Testis (tissue), 3 donors: Measurements from ENCODE around the gene ACSF2. TPM values are rescaled to one million over a fixed set of nuclear protein-coding genes. Genes with fewer than 3 reads are reported as not detected.

Source experiments
- DNase-seq: peaks from one replicate; pipeline ENCODE4 v3.0.0-alpha.2; 2019
- H3K27ac ChIP-seq, 2 donors: fragments of 200-600 bp; sonication (generic); one replicate each; pipeline ENCODE4 v1.5.1; 2019
- H3K27me3 ChIP-seq: fragments of 200-600 bp; sonication (generic); one replicate; pipeline ENCODE4 v1.5.1; 2019
- H3K36me3 ChIP-seq: fragments of 200-600 bp; sonication (generic); one replicate; pipeline ENCODE4 v1.5.1; 2017; ENCODE audit warnings: low read depth; ENCODE audit errors: missing control alignments
- H3K4me1 ChIP-seq: fragments of 200-600 bp; sonication (generic); one replicate; pipeline ENCODE4 v1.5.1; 2019
- H3K4me3 ChIP-seq, 2 donors: fragments of 200-600 bp; sonication (generic); one replicate each; pipeline ENCODE4 v1.5.1; 2017 to 2019
- H3K9me3 ChIP-seq: fragments of 200-600 bp; sonication (generic); one replicate; pipeline ENCODE4 v1.5.1; 2017
- POLR2A ChIP-seq: fragments of 450-650 bp; IDR thresholded peaks from one replicate; pipeline ENCODE4 v1.6.1; 2017; ENCODE audit warnings: antibody characterized with exemption, mild to moderate bottlenecking, moderate library complexity
- WGBS, 2 donors: methylation state at CpG; one replicate each; pipeline ENCODE4 v1.1.5; 2018; 5-methylcytosine and 5-hydroxymethylcytosine counted together
- intact Hi-C: fragments of 100-400 bp; cut with DNase I; formaldehyde crosslinking; loops from one replicate; pipeline ENCODE4 v1.15.1; 2023; ENCODE audit warnings: low total_unique reads
- polyA plus RNA-seq: library from polyadenylated mRNA; stranded (reverse); fragments of 350-450 nt; fragmentation: Illumina TruSeq; extraction: RNeasy Lipid Tissue Mini Kit (QIAGEN cat#74804); gene quantifications from one replicate; pipeline ENCODE4 v1.2.3, GENCODE V29; 2014; ENCODE audit warnings: low read depth, low replicate concordance; ENCODE audit not compliant: insufficient read depth
- total RNA-seq, 2 donors: library from RNA; depleted of rRNA; stranded (reverse); fragments of >200 nt; gene quantifications; one replicate each; pipeline ENCODE4 v1.2.3, GENCODE V29; 2016
- TF ChIP-seq, protein P1 (sequence below), 3 experiments: fragments of 450-650 bp in 2 of 3; fragments of 200-600 bp in 1 of 3; sonication (generic) in 1 of 3; IDR thresholded peaks; one replicate each; pipeline ENCODE4 v1.5.1; 2016 to 2019; ENCODE audit warnings: antibody characterized with exemption in 3 of 3, mild to moderate bottlenecking in 2 of 3, moderate library complexity in 1 of 3

The ACSF2 gene
- total and polyA plus RNA-seq, 3 donors from 2014 or later, result 37.7 to 60.1 (median 39.4) TPM

DNA sequence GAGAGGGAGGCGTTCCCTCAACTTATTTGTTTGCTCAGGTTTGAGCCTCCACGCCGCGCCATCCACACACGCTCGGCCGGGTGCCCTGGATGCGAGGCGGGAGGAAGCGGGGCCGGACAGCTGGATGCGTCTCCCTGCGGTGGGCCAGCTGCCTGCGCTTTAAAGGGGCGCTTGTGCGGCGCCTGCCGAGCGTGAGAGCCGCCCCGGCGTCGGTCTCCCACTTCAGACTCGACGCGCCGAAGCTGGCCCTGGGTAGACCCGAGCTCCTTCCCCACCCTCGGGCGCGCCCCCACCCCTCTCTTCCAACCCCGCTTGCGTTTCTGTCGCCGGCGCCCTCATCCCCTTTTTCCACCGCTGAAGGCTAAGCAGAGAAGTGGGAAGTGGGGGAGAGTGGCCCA lies 43.2 kb downstream of the ACSF2 start:
- intact Hi-C loops, result no loop called here
- Histone ChIP-seq H3K4me1 (peaks cover 39% of the 10 kb centered on the region), H3K27me3 (no peaks in the 10 kb centered on the region), H3K27ac (no peak overlapping the region), H3K36me3 (no peaks in the 10 kb centered on the region), H3K4me3 (peak overlapping the region in 1 of 2 donors; percentile 53), H3K9me3 (no peaks in the 10 kb centered on the region)
- 4 to 12% methylated on average over 32 to 36 of the region's 37 CpGs for WGBS, 2 donors
- TF ChIP-seq, protein P1, sequence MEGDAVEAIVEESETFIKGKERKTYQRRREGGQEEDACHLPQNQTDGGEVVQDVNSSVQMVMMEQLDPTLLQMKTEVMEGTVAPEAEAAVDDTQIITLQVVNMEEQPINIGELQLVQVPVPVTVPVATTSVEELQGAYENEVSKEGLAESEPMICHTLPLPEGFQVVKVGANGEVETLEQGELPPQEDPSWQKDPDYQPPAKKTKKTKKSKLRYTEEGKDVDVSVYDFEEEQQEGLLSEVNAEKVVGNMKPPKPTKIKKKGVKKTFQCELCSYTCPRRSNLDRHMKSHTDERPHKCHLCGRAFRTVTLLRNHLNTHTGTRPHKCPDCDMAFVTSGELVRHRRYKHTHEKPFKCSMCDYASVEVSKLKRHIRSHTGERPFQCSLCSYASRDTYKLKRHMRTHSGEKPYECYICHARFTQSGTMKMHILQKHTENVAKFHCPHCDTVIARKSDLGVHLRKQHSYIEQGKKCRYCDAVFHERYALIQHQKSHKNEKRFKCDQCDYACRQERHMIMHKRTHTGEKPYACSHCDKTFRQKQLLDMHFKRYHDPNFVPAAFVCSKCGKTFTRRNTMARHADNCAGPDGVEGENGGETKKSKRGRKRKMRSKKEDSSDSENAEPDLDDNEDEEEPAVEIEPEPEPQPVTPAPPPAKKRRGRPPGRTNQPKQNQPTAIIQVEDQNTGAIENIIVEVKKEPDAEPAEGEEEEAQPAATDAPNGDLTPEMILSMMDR (IDR thresholded peaks at IDR 0.05), result no peak
- TF ChIP-seq POLR2A, result no peak
- DNase-seq, result no peak

DNA sequence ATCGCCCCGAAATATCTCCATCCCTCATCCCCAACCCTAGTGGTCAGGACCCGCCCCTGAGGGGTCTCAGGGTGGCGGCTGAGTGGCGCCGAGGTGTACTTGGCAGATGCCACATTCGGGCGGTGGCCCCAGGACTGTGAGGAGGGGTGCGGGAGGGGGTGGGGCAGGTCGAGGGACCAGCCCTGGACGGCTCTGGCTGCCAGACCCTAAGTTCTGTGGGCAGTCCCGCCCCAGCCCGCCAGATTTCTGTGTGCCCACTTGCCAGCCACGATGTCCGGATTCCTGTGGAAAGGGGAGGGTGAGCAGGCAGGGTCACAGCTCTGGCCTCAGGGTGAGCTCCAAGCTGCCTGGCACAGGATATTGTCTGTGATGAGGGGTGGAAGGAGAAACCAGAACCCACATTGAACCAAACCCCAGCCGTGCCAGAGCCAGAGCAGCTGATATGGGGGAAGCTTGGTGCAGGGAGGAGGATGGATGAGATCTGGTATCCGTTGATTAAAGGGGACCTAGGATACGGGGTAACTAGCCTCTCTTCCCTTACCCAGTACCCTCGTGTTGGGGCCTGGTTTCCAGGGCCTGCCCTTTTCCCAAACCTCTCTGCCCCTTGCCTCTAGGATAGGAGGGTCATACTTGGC lies 43.8 kb downstream of the ACSF2 start:
- no peaks in the 10 kb centered on the region for H3K9me3 ChIP-seq
- H3K4me3 ChIP-seq, result no peak overlapping the region
- no peaks in the 10 kb centered on the region for H3K27me3 ChIP-seq
- no peak for DNase-seq
- 46 to 59% methylated on average over 6 to 19 of the region's 19 CpGs for WGBS, 2 donors
- H3K4me1 ChIP-seq, result peaks cover 39% of the 10 kb centered on the region
- intact Hi-C loops, result loop anchor here (10.0 kb wide), 1 partner anchor 95 kb away; the partner anchor contains the start of genes EME1 and MRPL27
- no peak for TF ChIP-seq POLR2A
- TF ChIP-seq, protein P1 (IDR thresholded peaks at IDR 0.05), result no peak
- H3K27ac ChIP-seq, result no peak overlapping the region
- no peaks in the 10 kb centered on the region for H3K36me3 ChIP-seq

DNA sequence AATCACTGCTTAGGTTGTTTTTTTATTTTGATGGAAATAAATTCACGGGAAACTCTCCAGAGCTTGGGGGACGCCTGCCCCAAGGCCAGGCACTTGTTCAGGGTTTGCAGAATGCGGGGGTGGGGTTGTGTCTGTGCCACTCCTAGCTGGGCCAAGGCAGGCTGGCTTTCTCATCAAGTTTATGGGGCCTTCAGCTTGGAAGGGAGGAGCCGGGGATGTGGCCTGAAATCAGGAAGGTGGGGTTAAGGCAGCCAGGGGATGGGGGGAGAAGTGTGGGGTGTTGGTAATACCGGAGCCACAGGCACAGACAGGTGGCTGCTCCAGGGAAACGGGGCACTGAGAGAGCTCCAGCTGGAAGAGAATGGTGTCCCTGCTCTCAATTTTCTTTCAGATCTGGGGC lies 44.4 kb downstream of the ACSF2 start:
- no peak overlapping the region for H3K4me3 ChIP-seq
- H3K9me3 ChIP-seq, result no peaks in the 10 kb centered on the region
- H3K36me3 ChIP-seq, result no peaks in the 10 kb centered on the region
- no peaks in the 10 kb centered on the region for H3K27me3 ChIP-seq
- TF ChIP-seq POLR2A, result no peak
- TF ChIP-seq, protein P1 (IDR thresholded peaks at IDR 0.05), result no peak
- peak; percentile 79 for DNase-seq
- no peak overlapping the region for H3K27ac ChIP-seq
- H3K4me1 ChIP-seq, result peaks cover 39% of the 10 kb centered on the region
- intact Hi-C loops, result loop anchor here (10.0 kb wide), 1 partner anchor 96 kb away; the partner anchor contains the start of genes EME1 and MRPL27
- WGBS, 2 donors, result 40 to 81% methylated on average over 6 of the region's 6 CpGs

DNA sequence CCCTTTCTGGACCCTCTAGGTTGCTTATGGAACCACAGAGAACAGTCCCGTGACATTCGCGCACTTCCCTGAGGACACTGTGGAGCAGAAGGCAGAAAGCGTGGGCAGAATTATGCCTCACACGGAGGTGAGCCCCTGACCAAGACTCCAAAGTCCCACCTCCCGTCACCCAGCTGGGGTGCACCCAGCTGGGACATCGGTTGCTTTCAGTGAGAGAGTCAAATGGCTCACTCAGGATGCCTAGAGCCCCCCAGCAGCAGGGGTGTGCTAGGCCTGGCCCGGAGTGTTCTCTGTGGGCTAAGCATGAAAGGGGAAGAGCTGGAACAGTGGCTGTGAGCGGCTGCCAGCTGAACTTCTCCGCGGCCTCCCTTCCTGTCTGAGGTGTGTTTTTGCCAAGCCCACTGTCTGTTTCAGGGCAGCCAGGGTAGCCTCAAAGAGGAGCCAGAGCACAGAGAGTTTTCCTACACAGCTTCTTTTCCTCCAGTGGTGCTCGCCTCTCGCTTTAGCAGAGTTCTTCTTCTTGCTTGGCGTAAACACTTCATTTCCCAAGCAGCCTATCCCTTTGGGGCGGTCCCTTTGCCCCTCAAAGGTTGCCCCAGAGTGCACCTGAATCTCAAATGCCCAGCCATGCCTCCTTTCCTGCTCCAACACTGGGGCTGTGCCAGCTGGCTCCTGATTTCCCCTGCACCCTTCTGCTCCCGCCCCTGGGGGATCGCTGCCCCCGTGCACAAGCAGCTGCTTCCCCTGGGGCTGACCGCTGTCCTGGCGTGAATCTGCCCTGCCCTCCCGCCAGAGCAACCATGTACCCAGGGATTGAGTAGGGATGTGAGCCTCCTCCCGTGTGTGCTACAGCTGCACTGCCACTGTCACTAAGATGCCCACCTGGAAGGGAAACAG lies 45.2 kb downstream of the ACSF2 start:
- no peaks in the 10 kb centered on the region for H3K9me3 ChIP-seq
- 48 to 63% methylated on average over 17 to 22 of the region's 22 CpGs for whole genome bisulfite sequencing, 2 donors
- no peaks in the 10 kb centered on the region for H3K27me3 ChIP-seq
- H3K36me3 ChIP-seq, result no peaks in the 10 kb centered on the region
- no peak overlapping the region for H3K27ac ChIP-seq
- no peak for DNase-seq
- TF ChIP-seq POLR2A, result no peak
- TF ChIP-seq, protein P1 (IDR thresholded peaks at IDR 0.05), result no peak
- H3K4me1 ChIP-seq, result peaks cover 39% of the 10 kb centered on the region
- intact Hi-C loops, result loop anchor here (10.0 kb wide), 1 partner anchor 96 kb away; the partner anchor contains the start of genes EME1 and MRPL27
- no peak overlapping the region for H3K4me3 ChIP-seq
